Uterus (tissue), 4 donors: Measurements from ENCODE around the gene SRBD1. TPM values are rescaled to one million over a fixed set of nuclear protein-coding genes. Genes with fewer than 3 reads are reported as not detected.

Source experiments
- DNase-seq, 2 donors: peaks; one replicate each; pipeline ENCODE4 v3.0.0-alpha.2; 2019 to 2020
- H3K27ac ChIP-seq, 2 donors: fragments of 200-600 bp; sonication (generic); 1 replicate in 1 of 2; 2 replicates in 1 of 2; pipeline ENCODE4 v1.5.1; 2016 to 2018
- H3K27me3 ChIP-seq, 2 donors: fragments of 200-600 bp; sonication (generic); one replicate each; pipeline ENCODE4 v1.5.1; 2018 to 2019; ENCODE audit warnings: control low read depth in 1 of 2
- H3K36me3 ChIP-seq, 2 donors: fragments of 200-600 bp; sonication (generic); one replicate each; pipeline ENCODE4 v1.5.1; 2019; ENCODE audit warnings: control low read depth in 1 of 2
- H3K4me1 ChIP-seq, 2 donors: fragments of 200-600 bp; sonication (generic); one replicate each; pipeline ENCODE4 v1.5.1; 2018 to 2019; ENCODE audit warnings: control low read depth in 1 of 2
- H3K4me3 ChIP-seq, 2 donors: fragments of 200-600 bp; sonication (generic); 1 replicate in 1 of 2; 2 replicates in 1 of 2; pipeline ENCODE4 v1.5.1; 2018 to 2019; ENCODE audit warnings: mild to moderate bottlenecking in 1 of 2
- H3K9me3 ChIP-seq, 2 donors: fragments of 200-600 bp; sonication (generic); one replicate each; pipeline ENCODE4 v1.5.1; 2019; ENCODE audit warnings: control low read depth in 1 of 2
- POLR2A ChIP-seq, 2 donors: fragments of 450-650 bp; IDR thresholded peaks; one replicate each; pipeline ENCODE4 v1.6.1; 2016; ENCODE audit warnings: antibody characterized with exemption in 2 of 2, mild to moderate bottlenecking in 1 of 2, moderate library complexity in 1 of 2
- intact Hi-C: fragments of 100-400 bp; cut with DNase I; formaldehyde crosslinking; loops from one replicate; pipeline ENCODE4 v1.15.1; 2023; ENCODE audit warnings: low total_unique reads
- total RNA-seq, 4 donors: library from RNA; depleted of rRNA in 3 of 4; stranded (reverse); fragments of >200 nt in 3 of 4; gene quantifications; one replicate each; pipeline versions ENCODE4 v1.1.0 to v1.2.4, GENCODE V29; 2014 to 2023
- TF ChIP-seq, protein P1 (sequence below), 4 experiments: fragments of 200-600 bp in 2 of 4; fragments of 450-650 bp in 2 of 4; sonication (generic) in 2 of 4; IDR thresholded peaks; one replicate each; pipeline ENCODE4 v1.5.1; 2016 to 2019; ENCODE audit warnings: antibody characterized with exemption in 4 of 4, mild to moderate bottlenecking in 2 of 4, moderate library complexity in 1 of 4
- donor health status: DM: yes; HTN: yes; CAD: no.

The SRBD1 gene, protein sequence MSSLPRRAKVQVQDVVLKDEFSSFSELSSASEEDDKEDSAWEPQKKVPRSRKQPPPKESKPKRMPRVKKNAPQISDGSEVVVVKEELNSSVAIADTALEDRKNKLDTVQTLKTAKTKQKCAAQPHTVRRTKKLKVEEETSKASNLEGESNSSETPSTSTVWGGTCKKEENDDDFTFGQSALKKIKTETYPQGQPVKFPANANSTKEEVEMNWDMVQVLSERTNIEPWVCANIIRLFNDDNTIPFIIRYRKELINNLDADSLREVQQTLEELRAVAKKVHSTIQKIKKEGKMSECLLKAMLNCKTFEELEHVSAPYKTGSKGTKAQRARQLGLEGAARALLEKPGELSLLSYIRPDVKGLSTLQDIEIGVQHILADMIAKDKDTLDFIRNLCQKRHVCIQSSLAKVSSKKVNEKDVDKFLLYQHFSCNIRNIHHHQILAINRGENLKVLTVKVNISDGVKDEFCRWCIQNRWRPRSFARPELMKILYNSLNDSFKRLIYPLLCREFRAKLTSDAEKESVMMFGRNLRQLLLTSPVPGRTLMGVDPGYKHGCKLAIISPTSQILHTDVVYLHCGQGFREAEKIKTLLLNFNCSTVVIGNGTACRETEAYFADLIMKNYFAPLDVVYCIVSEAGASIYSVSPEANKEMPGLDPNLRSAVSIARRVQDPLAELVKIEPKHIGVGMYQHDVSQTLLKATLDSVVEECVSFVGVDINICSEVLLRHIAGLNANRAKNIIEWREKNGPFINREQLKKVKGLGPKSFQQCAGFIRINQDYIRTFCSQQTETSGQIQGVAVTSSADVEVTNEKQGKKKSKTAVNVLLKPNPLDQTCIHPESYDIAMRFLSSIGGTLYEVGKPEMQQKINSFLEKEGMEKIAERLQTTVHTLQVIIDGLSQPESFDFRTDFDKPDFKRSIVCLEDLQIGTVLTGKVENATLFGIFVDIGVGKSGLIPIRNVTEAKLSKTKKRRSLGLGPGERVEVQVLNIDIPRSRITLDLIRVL
- total RNA-seq = 10 to 100 TPM; 13.1 to 65.8 (median 34.0) TPM

DNA sequence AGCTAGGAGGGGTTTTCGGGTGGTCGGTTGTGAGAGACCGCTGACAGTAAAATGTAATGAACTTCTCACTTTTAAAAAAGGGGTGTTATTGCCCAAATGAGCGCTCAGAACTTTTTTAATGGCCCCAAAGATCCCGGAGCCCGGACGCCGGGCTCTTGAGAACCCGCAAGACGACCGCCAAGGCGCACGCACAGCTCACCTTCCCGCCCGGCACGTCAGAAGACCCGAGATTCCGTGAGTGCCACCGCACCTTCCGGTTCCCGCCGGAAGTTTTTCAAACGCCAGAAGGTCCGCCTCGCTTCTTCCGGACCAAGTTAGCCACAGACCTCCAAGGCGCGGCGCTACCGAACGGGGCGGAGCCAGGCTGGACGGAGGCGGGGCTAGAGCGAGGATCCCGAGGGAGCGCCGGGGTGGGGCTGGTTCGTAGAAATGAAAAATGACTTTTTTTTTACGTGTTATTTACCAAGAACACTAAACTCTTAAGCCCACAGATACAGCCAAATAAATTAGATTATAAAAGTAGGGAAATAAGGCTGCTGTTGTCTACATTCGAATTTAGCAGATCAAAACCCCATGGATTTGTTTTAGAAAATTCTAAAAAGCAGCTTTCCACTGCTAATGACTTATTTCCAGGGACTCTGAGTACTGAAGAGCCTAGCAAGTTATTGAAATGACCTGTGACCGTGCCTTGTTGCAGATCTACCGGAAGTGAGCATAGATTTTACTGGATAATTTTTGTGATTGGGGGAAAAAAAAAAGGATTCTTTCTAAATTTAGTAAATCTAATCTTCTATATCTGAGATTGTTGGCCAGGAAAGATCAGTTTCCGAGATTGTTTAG lies at the start of gene SRBD1:
Gene SRBD1, minus strand, starts transcription at position 248 of the 840 bp plus-strand sequence. CDS start 5,826 bp downstream, outside the sequence.
- Histone ChIP-seq H3K27ac (peak within 1 kb of the TSS; percentile 84 to 90), H3K9me3 (no peaks in the 10 kb centered on the region), H3K4me3 (peak within 1 kb of the TSS; percentile 54 to 59), H3K4me1 (peaks cover 0 to 6% of the 10 kb centered on the region in 2 donors), H3K27me3 (no peaks in the 10 kb centered on the region), H3K36me3 (no peaks in the 10 kb centered on the region)
- DNase-seq = peak; percentile 93 to 96
- intact Hi-C loops = no loop called here
- TF ChIP-seq, protein P1, sequence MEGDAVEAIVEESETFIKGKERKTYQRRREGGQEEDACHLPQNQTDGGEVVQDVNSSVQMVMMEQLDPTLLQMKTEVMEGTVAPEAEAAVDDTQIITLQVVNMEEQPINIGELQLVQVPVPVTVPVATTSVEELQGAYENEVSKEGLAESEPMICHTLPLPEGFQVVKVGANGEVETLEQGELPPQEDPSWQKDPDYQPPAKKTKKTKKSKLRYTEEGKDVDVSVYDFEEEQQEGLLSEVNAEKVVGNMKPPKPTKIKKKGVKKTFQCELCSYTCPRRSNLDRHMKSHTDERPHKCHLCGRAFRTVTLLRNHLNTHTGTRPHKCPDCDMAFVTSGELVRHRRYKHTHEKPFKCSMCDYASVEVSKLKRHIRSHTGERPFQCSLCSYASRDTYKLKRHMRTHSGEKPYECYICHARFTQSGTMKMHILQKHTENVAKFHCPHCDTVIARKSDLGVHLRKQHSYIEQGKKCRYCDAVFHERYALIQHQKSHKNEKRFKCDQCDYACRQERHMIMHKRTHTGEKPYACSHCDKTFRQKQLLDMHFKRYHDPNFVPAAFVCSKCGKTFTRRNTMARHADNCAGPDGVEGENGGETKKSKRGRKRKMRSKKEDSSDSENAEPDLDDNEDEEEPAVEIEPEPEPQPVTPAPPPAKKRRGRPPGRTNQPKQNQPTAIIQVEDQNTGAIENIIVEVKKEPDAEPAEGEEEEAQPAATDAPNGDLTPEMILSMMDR (IDR thresholded peaks at IDR 0.05) = peak in 2 of 4 experiments; percentile 4 to 22
- peak; percentile 55 to 68 for TF ChIP-seq POLR2A (IDR thresholded peaks at IDR 0.05)

- intact Hi-C loops = no loop called here
- H3K27ac ChIP-seq = no peak overlapping the region
- H3K27me3 ChIP-seq = no peaks in the 10 kb centered on the region
- no peak for DNase-seq
- H3K4me3 ChIP-seq = no peak overlapping the region
- peaks cover 0 to 6% of the 10 kb centered on the region in 2 donors for H3K4me1 ChIP-seq
- TF ChIP-seq POLR2A (IDR thresholded peaks at IDR 0.05) = no peak
- TF ChIP-seq, protein P1 (IDR thresholded peaks at IDR 0.05) = no peak
- no peaks in the 10 kb centered on the region for H3K9me3 ChIP-seq
- no peaks in the 10 kb centered on the region for H3K36me3 ChIP-seq
Observed at GRCh38 chr2:45654250-45654649, 43.2 kb upstream of the SRBD1 start.

DNA sequence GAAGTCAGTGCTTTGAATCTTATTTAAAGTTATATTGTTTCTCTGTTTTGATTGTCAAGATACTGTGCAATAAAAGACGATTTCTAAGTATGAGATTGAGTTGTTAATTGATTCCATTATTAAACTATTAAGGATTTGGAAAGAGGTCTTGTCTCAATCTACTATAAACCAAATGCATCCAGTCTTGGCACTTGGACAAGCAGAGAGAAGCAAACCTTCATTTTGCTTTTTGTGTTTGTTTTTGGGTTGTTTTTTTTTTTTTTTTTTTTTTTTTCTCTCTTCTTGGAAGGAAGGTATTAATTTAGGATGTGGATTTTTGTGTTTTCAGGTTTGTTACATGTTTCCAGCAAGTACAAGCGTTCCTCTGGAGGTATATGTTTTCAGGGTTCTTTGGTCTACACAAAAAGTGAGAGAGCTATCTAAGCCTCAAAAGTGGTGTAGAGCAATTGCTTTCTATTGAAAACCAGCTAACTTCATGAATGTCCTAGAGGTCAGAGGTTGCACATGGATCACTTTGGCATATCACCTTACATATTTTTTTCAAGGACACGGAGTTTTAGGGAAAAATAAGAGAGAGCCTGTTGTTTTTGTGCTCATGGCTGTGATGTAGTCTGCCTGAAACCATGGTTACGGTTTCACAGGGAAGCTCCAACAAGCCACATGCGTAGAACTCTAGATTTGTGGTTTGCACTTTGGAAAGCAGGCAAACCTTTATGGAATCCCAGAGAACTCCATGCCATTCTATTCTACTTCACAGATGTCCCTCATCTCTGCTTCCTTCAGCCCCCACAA lies 42.3 kb upstream of the SRBD1 start:
- H3K27ac ChIP-seq = peak overlapping the region in 1 of 2 donors; percentile 97
- peak overlapping the region; percentile 66 to 93 for H3K4me3 ChIP-seq
- H3K4me1 ChIP-seq = peaks cover 0 to 6% of the 10 kb centered on the region in 2 donors

More for the DNA sequence above, 42.3 kb upstream of the SRBD1 start:
- DNase-seq = no peak
- intact Hi-C loops = no loop called here
- Histone ChIP-seq H3K27me3 (no peaks in the 10 kb centered on the region), H3K36me3 (no peaks in the 10 kb centered on the region), H3K9me3 (no peaks in the 10 kb centered on the region)
- TF ChIP-seq POLR2A (IDR thresholded peaks at IDR 0.05) = no peak
- TF ChIP-seq, protein P1 (IDR thresholded peaks at IDR 0.05) = no peak
